OCI-LY7 (cell line): Measurements from ENCODE around the gene KCNE1. TPM values are rescaled to one million over a fixed set of nuclear protein-coding genes. Genes with fewer than 3 reads are reported as not detected.

Experiments used
- BruUV-seq: library from RNA; stranded (reverse); fragments of 400-500 nt; replicated peaks from 2 replicates; lab custom pipeline; 2021; lab: Mats Ljungman, UMichigan
- CTCF ChIA-PET: fragments of 300-600 bp; sonication (Branson Sonifier 250); formaldehyde crosslinking; loops from one replicate; lab custom pipeline; 2022; ENCODE audit warnings: antibody characterized with exemption; ENCODE audit not compliant: unreplicated experiment; lab: Charles Lee
- POLR2A ChIA-PET: fragments of 300-600 bp; sonication (Branson Sonifier 250); formaldehyde crosslinking; loops from one replicate; lab custom pipeline; 2022; ENCODE audit warnings: antibody characterized with exemption; lab: Charles Lee
- DNase-seq: peaks from one replicate; pipeline ENCODE4 v3.0.0-alpha.2; 2015; ENCODE audit warnings: low spot score
- H2AFZ ChIP-seq: fragments of 200-600 bp; sonication (generic), shearing (Covaris generic); 2 replicates; pipeline ENCODE4 v1.6.1; 2014; ENCODE audit warnings: mild to moderate bottlenecking, antibody characterized with exemption, low read length, moderate library complexity
- H3K27ac ChIP-seq: fragments of 200-600 bp; sonication (generic); 2 replicates; pipeline ENCODE4 v1.5.1; 2014; ENCODE audit warnings: mixed run types, low read depth, mild to moderate bottlenecking, moderate library complexity, low read length, inconsistent platforms; ENCODE audit not compliant: poor library complexity, severe bottlenecking
- H3K36me3 ChIP-seq: fragments of 200-600 bp; sonication (generic); 2 replicates; pipeline ENCODE4 v1.6.1; 2014; ENCODE audit warnings: mild to moderate bottlenecking, antibody characterized with exemption, low read length, moderate library complexity, mixed read lengths; ENCODE audit not compliant: insufficient read depth
- H3K4me1 ChIP-seq: fragments of 200-600 bp; sonication (generic); 2 replicates; pipeline ENCODE4 v1.5.1; 2014; ENCODE audit warnings: mild to moderate bottlenecking, low read length; ENCODE audit not compliant: insufficient read depth, poor library complexity, severe bottlenecking
- H3K4me2 ChIP-seq: fragments of 200-600 bp; sonication (generic); 2 replicates; pipeline ENCODE4 v1.6.1; 2014; ENCODE audit warnings: mild to moderate bottlenecking, low read length
- H3K4me3 ChIP-seq: fragments of 200-600 bp; sonication (generic); 2 replicates; pipeline ENCODE4 v1.5.1; 2014; ENCODE audit warnings: mild to moderate bottlenecking, low read depth, low read length; ENCODE audit not compliant: poor library complexity, severe bottlenecking
- H3K79me2 ChIP-seq: fragments of 200-600 bp; sonication (generic); 2 replicates; pipeline ENCODE4 v1.6.1; 2016; ENCODE audit warnings: low read depth, mild to moderate bottlenecking, low read length, moderate library complexity, mixed read lengths; ENCODE audit not compliant: insufficient read depth
- H3K9me2 ChIP-seq: fragments of 200-600 bp; sonication (generic); 2 replicates; pipeline ENCODE4 v1.6.1; 2016; ENCODE audit warnings: mild to moderate bottlenecking, low read length, mixed read lengths; ENCODE audit not compliant: insufficient read depth
- H3K9me3 ChIP-seq: fragments of 200-600 bp; sonication (generic); 2 replicates; pipeline ENCODE4 v1.6.1; 2014; ENCODE audit warnings: mild to moderate bottlenecking, mixed run types, low read length, mixed read lengths
- H4K20me1 ChIP-seq: fragments of 200-600 bp; sonication (generic); 2 replicates; pipeline ENCODE4 v1.6.1; 2014; ENCODE audit warnings: mild to moderate bottlenecking, antibody characterized with exemption, low read length, moderate library complexity, mixed read lengths; ENCODE audit not compliant: insufficient read depth
- EZH2phosphoT487 ChIP-seq: fragments of 200-600 bp; sonication (generic); IDR thresholded peaks from 2 replicates; pipeline ENCODE4 v1.6.1; 2018; ENCODE audit warnings: low read depth, borderline replicate concordance, mild to moderate bottlenecking, mixed run types, antibody characterized with exemption, low read length, moderate library complexity, mixed read lengths
- intact Hi-C: fragments of 100-400 bp; cut with micrococcal nuclease; formaldehyde crosslinking; loops from one replicate; pipeline ENCODE4 v1.10.0; 2022; ENCODE audit not compliant: unreplicated experiment
- total RNA-seq, 2 experiments: library from RNA; depleted of rRNA in 1 of 2; stranded (reverse); fragments of >200 nt in 1 of 2; shearing (Covaris generic) in 1 of 2; gene quantifications; 2 replicates each; pipeline ENCODE4 v1.2.3, GENCODE V29; 2014 to 2022
- TF ChIP-seq, protein P1 (sequence below): fragments of 200-600 bp; sonication (generic); conservative IDR thresholded peaks from 2 replicates; pipeline ENCODE4 v1.5.1; 2014; ENCODE audit warnings: mild to moderate bottlenecking, antibody characterized with exemption, low read length, moderate library complexity, mixed read lengths

Gene KCNE1
- total RNA-seq, 2 experiments from 2014 or later = 0.15 TPM; not detected in 1

DNA sequence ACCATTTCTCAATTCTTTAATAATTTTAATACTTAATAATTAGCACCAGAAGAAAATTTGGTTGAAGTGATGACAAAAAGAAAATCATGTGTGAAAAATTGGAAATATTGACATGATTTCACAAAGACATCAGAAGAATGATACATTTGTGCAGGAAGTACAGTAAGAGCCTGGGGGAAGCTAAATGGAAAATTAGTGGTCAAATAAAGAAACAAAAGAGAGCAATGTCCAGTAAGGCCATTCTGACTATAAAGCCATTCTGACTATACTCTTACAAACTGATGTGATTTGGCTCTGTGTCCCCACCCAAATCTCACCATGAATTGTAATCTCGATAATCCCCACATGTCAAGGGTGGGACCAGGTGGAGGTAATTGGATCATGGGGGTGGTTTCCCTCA lies 48.6 kb upstream of the KCNE1 start:
- Histone ChIP-seq H3K4me2 (no peak overlapping the region), H3K4me3 (no peak overlapping the region), H2AFZ (no peak overlapping the region), H3K27ac (no peak overlapping the region), H3K9me2 (no peaks in the 10 kb centered on the region), H3K9me3 (no peaks in the 10 kb centered on the region), H4K20me1 (no peaks in the 10 kb centered on the region), H3K36me3 (no peaks in the 10 kb centered on the region), H3K79me2 (no peaks in the 10 kb centered on the region), H3K4me1 (no peaks in the 10 kb centered on the region)
- intact Hi-C loops = no loop called here
- BruUV-seq = no TSS peak
- no peak for DNase-seq
- ChIA-PET CTCF (interaction anchor here (0.5 kb wide), 1 partner anchor 858 kb away, joined by 4 read pairs; no protein-coding TSS in a partner anchor), POLR2A (interaction anchor here (1.1 kb wide), 1 partner anchor 15 kb away, joined by 3 read pairs; no protein-coding TSS in a partner anchor)
- no peak for TF ChIP-seq EZH2phosphoT487
- TF ChIP-seq, protein P1, sequence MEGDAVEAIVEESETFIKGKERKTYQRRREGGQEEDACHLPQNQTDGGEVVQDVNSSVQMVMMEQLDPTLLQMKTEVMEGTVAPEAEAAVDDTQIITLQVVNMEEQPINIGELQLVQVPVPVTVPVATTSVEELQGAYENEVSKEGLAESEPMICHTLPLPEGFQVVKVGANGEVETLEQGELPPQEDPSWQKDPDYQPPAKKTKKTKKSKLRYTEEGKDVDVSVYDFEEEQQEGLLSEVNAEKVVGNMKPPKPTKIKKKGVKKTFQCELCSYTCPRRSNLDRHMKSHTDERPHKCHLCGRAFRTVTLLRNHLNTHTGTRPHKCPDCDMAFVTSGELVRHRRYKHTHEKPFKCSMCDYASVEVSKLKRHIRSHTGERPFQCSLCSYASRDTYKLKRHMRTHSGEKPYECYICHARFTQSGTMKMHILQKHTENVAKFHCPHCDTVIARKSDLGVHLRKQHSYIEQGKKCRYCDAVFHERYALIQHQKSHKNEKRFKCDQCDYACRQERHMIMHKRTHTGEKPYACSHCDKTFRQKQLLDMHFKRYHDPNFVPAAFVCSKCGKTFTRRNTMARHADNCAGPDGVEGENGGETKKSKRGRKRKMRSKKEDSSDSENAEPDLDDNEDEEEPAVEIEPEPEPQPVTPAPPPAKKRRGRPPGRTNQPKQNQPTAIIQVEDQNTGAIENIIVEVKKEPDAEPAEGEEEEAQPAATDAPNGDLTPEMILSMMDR = no peak

- Histone ChIP-seq H3K4me3 (no peak overlapping the region), H3K36me3 (no peaks in the 10 kb centered on the region), H2AFZ (no peak overlapping the region), H3K27ac (no peak overlapping the region), H4K20me1 (no peaks in the 10 kb centered on the region), H3K4me1 (no peaks in the 10 kb centered on the region), H3K4me2 (no peak overlapping the region), H3K79me2 (no peaks in the 10 kb centered on the region), H3K9me3 (no peaks in the 10 kb centered on the region), H3K9me2 (no peaks in the 10 kb centered on the region)
- no peak for TF ChIP-seq EZH2phosphoT487
- TF ChIP-seq, protein P1 = no peak
- BruUV-seq = no TSS peak
- ChIA-PET POLR2A (no interaction called here), CTCF (interaction anchor here (0.5 kb wide), 2 partner anchors 304 to 857 kb away, joined by 4 read pairs; no protein-coding TSS in a partner anchor)
- no peak for DNase-seq
- intact Hi-C loops = no loop called here
These were observed 48.0 kb upstream of the KCNE1 start for GRCh38 chr21:34560021-34560420.

- ChIA-PET CTCF (interaction anchor here (0.9 kb wide), 1 partner anchor 11 kb away, joined by 3 read pairs; no protein-coding TSS in a partner anchor), POLR2A (no interaction called here)
- Histone ChIP-seq H3K4me1 (no peaks in the 10 kb centered on the region), H3K9me3 (no peaks in the 10 kb centered on the region), H2AFZ (no peak overlapping the region), H3K27ac (no peak overlapping the region), H3K79me2 (no peaks in the 10 kb centered on the region), H3K36me3 (no peaks in the 10 kb centered on the region), H3K9me2 (no peaks in the 10 kb centered on the region), H3K4me2 (no peak overlapping the region), H4K20me1 (no peaks in the 10 kb centered on the region), H3K4me3 (no peak overlapping the region)
- DNase-seq = no peak
- intact Hi-C loops = no loop called here
- TF ChIP-seq, protein P1 = no peak
- TF ChIP-seq EZH2phosphoT487 = no peak
- no TSS peak for BruUV-seq
These were observed 47.1 kb upstream of the KCNE1 start for GRCh38 chr21:34559089-34559631.
